H9 (cell line): Measurements from ENCODE around the gene IZUMO1. TPM values are rescaled to one million over a fixed set of nuclear protein-coding genes. Genes with fewer than 3 reads are reported as not detected.

ENCODE experiments used
- total RNA-seq: library from RNA; stranded (reverse); gene quantifications from 2 replicates; pipeline ENCODE4 v1.2.1, GENCODE V29; 2021

Gene IZUMO1
- total RNA-seq, 1 experiment from 2014 or later, result 3.7 TPM

Other genes starting within 250 kb of the IZUMO1 start
- 14.4 and 15.2 TPM in 2 replicates for gene LMTK3, start 235.1 kb downstream of the IZUMO1 start, total RNA-seq
- 1.3 and 1.7 TPM in 2 replicates for gene SULT2B1, start 194.7 kb downstream of the IZUMO1 start, total RNA-seq
- not detected in 2 replicates for gene SPACA4, start 140.2 kb downstream of the IZUMO1 start, total RNA-seq
- gene FAM83E, start 131.8 kb downstream of the IZUMO1 start, total RNA-seq, result 9.2 and 9.5 TPM in 2 replicates
- 1,855 and 1,874 TPM in 2 replicates for gene RPL18, start 127.7 kb downstream of the IZUMO1 start, total RNA-seq
- 55.0 and 57.2 TPM in 2 replicates for gene SPHK2, start 127.4 kb downstream of the IZUMO1 start, total RNA-seq
- 11.4 and 12.6 TPM in 2 replicates for gene DBP, start 109.5 kb downstream of the IZUMO1 start, total RNA-seq
- 102 and 107 TPM in 2 replicates for gene CA11, start 100.7 kb downstream of the IZUMO1 start, total RNA-seq
- gene NTN5, start 73.9 kb downstream of the IZUMO1 start, total RNA-seq, result 0.33 and 0.55 TPM in 2 replicates
- gene FUT2, start 50.9 kb downstream of the IZUMO1 start, total RNA-seq, result 11.4 and 13.2 TPM in 2 replicates
- gene MAMSTR, start 27.2 kb downstream of the IZUMO1 start, total RNA-seq, result 1.4 and 1.6 TPM in 2 replicates
- gene RASIP1, start 6.3 kb downstream of the IZUMO1 start, total RNA-seq, result 2.4 and 2.8 TPM in 2 replicates
- gene FUT1, start 5.7 kb upstream of the IZUMO1 start, total RNA-seq, result 15.9 and 16.1 TPM in 2 replicates
- 0.55 and 0.90 TPM in 2 replicates for gene FGF21, start 8.6 kb upstream of the IZUMO1 start, total RNA-seq
- gene BCAT2, start 64.1 kb upstream of the IZUMO1 start, total RNA-seq, result 30.6 and 32.7 TPM in 2 replicates
- gene HSD17B14, start 89.6 kb upstream of the IZUMO1 start, total RNA-seq, result 11.2 and 11.6 TPM in 2 replicates
- 14.3 and 15.3 TPM in 2 replicates for gene PLEKHA4, start 121.7 kb upstream of the IZUMO1 start, total RNA-seq
- 17.2 and 17.5 TPM in 2 replicates for gene PPP1R15A, start 125.5 kb upstream of the IZUMO1 start, total RNA-seq
- gene TULP2, start 151.8 kb upstream of the IZUMO1 start, total RNA-seq, result 0.94 and 1.0 TPM in 2 replicates
- gene NUCB1, start 153.4 kb upstream of the IZUMO1 start, total RNA-seq, result 125 and 131 TPM in 2 replicates
- 1.4 and 2.0 TPM in 2 replicates for gene DHDH, start 186.8 kb upstream of the IZUMO1 start, total RNA-seq
- gene BAX, start 208.0 kb upstream of the IZUMO1 start, total RNA-seq, result 310 and 315 TPM in 2 replicates
- gene FTL, start 218.4 kb upstream of the IZUMO1 start, total RNA-seq, result 1,244 and 1,245 TPM in 2 replicates
- 44.3 and 45.6 TPM in 2 replicates for gene GYS1, start 246.4 kb upstream of the IZUMO1 start, total RNA-seq
- 130 and 134 TPM in 2 replicates for gene RUVBL2, start 247.0 kb upstream of the IZUMO1 start, total RNA-seq